GM19239 (cell line): ENCODE results near the gene ANP32E.

ENCODE experiments used
- DNase-seq: peaks from one replicate; pipeline ENCODE4 v3.0.0; 2011; ENCODE audit warnings: low spot score; ENCODE audit not compliant: insufficient read length
- FAIRE-seq: peaks from 2 replicates; lab custom pipeline; 2011; peaks lifted over from hg19 to GRCh38; lab: Jason Lieb, UNC

Gene ANP32E

DNA sequence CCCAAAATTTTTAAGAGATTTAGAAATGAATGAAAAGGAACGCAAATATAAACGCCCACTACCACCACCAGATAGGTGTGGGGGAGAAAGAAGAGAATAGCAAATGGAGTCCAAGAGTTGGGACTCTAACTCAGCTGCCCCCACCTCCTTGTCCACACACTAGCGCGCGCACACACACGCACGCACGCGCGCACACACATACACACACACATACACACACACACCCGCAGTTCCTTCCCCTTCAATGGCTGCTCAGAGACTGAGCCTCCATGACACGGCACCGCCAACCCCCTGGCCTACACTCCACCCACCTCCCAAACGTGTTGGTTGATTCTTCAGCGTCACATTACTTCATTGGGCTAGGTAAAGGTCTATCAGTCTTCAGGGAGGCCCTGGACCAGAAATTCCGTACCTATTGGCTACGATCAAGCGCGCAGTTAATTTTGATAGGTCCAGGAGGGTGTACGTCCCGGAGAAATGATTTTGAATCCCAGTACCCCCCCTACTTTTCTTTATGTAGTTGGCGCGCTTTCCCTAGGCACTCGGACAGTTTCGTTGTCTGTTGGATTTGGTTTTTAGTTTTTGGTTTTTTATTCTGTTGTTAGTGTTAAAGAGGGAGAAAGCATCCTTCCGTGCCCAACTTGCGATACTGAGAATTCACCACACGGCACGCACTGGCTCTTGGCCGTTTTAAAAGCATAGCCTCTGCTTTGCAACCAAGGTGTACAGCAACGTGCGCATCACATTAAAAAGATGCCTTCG lies at the start of gene ANP32E:
Gene ANP32E, minus strand, starts transcription at position 261 of the 762 bp plus-strand sequence. CDS start 326 bp downstream, outside the sequence.
- DNase-seq (peak; percentile 86), FAIRE-seq (peak; percentile 98)

DNA sequence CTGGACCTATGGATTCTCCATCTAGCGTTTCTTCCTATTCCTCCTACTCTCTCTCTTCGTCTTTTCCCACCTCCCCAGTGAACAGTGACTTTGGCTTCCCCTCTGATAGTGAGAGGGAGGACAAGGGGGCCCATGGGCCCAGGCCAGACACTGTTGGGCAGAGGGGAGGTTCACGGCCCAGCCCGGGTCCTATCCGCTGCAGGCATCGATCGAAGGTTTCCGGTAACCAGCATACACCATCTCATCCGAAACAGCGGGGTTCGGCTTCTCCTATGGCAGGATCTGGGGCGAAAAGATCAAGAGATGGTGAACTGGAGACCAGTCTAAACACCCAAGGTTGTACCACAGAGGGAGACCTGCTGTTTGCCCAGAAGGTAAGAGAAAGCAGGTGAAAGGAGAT lies 47.3 kb upstream of the ANP32E start:
- FAIRE-seq (no peak), DNase-seq (no peak)

DNA sequence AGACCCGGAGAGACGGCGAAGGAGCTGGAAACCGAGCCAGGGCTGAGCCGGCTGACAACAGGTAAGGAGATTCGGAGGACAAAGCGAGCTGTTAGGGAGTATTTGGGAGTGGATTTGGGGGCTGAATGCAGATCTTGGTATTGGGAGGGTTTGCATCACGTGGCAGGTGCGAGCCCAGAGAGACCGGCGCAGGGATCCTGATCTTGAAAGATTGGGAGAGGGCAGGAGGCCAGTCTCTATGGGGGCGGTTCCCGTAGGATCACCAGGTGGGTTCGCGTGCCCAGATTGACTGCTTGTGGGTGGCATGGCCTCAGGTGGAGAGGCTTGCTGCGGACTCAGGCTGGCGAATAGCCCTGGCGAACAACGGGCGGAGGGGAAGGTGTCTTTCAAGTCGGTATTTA lies 46.6 kb upstream of the ANP32E start:
- DNase-seq (no peak), FAIRE-seq (no peak)

DNA sequence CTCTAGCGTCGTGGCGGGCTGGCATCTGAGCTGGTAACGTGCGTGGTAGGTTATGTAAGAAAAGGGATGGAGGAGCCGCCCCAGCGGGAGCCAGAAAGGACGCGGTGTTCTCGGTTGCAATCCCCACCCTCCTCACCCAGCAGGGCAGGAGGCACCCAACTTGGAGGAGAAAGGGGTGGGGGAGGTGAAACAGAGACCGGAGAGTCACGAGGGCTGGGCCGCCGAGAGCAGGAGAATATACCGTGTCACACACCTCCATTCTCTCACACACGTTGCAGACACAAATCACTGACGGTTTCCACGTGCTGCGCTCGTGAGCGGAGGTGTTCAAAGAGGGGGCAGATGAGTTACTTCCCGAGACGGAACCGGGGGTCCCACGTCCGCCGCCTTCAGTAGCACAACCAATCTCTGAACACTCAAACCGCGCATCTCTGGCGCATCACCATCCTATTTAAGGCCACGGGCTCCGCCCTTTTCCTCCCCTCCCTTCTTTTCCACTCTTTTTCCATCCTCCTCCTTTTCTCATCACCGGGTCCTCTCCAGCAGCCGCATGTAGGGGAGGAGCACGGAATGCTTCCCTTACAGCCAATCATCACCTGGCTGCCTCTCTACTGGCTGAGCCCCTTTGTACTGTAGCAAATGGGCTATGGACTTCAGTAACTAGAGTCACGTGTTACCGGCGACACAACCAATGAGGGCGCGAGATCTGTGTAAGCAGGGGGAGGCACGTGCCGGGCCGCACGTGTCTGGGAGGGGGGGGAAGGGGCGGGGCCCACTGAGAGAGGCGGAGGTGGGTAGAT lies 46.0 kb upstream of the ANP32E start, which contains the start of gene CIART:
Gene CIART, plus strand, starts transcription at position 797 of the 800 bp plus-strand sequence. CDS start 714 bp downstream, outside the sequence.
- peak; percentile 31 for DNase-seq
- FAIRE-seq = peak; percentile 96

DNA sequence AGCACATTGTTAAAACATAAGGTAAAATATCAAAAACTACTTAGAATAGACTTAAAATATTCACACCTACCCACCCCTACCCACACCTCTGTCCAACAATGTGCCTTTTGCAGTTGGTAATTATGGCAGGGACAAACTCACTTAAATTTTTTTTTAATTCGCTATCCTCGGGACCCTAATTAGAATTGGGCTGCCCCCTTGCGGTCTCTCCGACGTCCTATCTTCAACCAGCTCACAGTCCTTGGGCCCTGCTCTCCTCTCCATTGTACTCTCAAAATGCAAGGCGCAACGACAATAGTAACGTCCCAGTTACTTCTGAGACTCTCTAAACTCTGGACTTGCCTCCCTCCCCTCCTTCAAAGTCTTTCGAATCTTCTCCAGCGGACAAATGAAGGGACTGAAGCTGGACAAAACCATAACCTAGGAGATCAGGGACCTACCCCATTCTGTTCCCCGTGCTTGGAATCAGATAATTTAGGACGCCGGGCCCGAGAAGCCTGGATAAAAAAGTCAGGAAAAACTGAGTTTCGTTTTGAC lies 45.4 kb upstream of the ANP32E start:
- DNase-seq (no peak), FAIRE-seq (no peak)

DNA sequence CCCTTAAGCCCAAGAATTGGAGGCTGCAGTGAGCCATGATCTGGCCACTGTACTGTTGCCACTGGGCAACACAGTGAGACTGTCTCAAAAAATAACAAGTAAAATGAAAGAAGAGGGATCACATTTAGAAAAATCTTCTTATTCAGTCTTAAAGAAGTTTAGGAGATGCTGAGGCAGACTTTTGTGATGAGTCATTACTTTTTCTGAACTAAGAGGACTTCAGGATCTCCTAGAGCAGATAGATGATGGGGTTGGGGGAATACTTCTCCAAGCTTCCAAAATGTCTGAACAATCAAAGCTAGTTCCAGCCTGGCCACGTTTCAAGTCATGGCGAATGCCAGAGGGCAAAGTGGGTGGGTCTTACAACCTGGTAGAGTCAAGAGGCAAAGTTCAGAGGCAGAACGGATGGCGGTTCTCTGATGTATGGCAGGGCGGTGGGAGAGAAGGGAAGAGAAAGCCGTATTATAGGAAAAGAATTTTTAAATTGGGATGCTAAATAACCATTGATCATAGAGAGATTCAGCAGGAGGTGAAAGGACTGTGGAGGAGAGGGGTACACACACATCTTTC lies 44.3 kb upstream of the ANP32E start:
- DNase-seq = no peak
- FAIRE-seq = no peak

DNA sequence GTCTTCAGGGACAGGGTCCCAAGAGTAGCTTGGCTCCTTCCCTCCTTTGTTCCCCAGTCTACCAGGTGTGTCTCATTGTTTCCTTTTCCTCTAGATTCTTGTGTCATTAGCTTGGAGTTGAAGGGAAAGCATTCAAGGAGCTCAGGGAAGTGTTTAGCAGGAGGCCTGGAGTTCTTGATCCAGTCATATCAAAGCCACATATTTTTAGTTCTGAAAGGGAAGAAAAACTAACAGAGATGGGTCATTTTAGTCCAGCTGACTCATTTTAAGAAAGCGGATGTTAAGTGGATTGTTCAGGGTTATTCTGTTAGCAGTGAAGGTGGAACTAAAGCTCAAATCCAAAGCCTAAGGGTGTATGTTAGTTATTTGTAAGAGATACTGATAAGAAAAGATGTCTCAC lies 37.4 kb upstream of the ANP32E start:
- DNase-seq = no peak
- peak; percentile 42 for FAIRE-seq

DNA sequence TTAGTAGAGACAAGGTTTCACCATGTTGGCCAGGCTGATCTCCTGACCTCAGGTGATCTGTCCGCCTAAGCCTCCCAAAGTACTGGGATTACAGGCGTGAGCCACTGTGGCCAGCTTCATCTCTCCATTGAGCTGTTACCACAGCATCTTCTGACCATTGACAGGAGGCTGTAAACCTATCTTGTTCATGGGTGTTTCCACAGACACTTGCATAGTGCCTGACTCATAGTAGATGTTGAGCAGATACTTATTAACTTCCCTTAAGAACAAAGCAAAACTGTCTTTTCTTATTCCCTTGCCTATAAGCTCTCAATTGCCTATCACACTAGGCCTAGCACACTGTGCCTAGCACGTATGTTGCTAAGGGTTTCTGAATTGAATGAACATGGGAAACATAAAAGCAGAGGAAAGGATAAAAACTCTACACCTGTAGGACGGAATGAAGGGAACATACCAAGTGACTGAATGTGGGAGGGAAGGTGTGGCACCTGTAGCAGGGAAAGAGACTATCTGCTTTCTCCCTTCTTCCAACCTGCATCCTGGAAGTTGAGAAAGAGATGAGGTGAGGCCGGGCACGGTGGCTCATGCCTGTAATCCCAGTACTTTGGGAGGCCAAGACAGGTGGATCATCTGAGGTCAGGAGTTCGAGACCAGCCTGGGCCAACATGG lies 35.5 kb upstream of the ANP32E start:
- DNase-seq = no peak
- no peak for FAIRE-seq

DNA sequence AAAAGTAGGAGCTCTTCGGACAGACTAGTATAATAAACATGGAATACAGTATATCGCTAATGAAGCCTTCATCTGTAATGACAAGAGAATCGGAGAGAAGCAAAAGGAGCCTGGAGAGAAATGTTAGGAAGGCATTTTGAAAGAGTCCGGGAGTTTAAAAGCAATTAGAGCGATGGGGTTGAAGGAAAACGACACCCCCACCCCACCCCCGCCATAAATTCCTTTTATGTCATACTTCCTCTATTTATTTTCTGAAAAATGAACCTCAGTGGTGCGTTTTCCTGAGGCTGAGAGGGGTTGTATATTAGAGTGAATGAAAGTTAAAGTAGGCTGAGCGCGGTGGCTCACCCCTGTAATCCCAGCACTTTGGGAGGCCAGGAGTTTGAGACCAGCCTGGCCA lies 33.5 kb upstream of the ANP32E start:
- no peak for DNase-seq
- FAIRE-seq = no peak

DNA sequence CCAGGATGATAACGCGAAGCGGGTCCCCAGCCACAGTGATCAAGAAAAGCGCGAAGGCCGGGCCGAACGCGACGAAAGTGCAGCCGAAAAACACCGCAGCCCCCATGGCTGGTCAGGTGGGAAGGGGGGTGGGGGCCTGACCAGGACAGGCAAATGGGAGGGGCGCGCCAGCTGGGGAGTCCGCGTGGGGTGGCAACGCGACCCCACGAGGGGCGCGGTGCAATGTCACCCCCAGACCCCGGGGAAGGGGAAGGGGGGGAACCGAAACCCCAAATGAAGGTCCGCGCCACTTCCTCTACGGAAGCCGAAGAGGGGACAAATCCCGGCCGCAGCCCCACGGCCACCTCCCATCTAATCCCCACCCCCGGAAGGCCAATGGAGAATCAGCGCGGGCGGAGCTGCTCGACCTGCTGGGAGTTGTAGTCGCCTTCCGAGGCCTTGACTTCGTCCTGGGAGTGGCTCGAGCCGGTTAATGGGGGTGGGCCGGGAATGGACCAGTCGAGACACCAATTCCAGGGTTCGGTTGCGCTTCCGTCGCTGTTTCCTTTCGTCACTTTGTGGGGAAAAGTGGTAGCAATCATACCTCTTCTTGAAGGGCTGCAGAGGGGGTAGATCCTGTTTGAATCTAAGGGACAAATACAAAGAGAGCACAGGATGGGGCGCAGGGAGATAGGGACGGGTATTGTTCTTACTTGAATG lies 32.9 kb upstream of the ANP32E start, which contains the start of gene APH1A:
Gene APH1A, minus strand, starts transcription at position 312 of the 699 bp plus-strand sequence. Its CDS starts 206 bp downstream, at position 106.
- FAIRE-seq = peak; percentile 91
- peak; percentile 88 for DNase-seq

DNA sequence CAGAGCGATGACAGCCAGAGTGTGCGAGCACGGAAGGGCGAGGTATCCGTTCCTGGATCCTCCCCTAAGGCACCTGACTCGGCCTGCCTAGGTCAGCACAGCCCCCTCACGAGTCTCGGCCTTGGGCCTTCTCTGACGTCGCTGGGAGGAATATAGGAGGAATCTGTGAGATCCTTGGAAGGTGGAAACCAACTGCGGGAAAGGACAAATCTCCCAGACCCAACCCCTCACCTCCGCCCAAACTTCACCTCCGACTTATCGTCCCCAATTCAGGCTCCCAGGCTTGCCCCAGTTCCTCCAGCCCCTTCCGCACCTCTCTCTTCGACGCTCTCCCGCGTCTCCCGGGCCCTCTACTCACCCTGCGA lies 32.4 kb upstream of the ANP32E start:
- FAIRE-seq (peak; percentile 64), DNase-seq (no peak)

DNA sequence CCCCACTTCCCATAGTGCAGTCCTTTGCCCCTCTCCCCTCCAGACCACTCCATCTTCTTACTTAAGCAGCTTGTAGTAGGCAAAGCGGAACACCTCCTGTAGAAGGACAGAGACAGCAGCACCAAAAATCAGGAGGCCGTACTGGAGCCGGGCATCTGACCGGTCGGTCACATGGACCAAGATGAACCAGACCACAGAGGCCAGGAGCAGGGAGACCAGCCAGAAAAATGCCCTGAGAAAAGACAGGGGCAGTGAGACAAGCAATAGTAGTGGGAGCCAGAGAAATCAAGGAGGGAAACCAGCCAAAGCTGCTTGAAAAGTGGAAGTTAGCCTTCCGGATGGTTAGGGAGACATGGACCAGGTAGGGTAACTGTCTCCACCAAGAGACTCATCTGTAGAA lies 32.0 kb upstream of the ANP32E start:
- DNase-seq = no peak

DNA sequence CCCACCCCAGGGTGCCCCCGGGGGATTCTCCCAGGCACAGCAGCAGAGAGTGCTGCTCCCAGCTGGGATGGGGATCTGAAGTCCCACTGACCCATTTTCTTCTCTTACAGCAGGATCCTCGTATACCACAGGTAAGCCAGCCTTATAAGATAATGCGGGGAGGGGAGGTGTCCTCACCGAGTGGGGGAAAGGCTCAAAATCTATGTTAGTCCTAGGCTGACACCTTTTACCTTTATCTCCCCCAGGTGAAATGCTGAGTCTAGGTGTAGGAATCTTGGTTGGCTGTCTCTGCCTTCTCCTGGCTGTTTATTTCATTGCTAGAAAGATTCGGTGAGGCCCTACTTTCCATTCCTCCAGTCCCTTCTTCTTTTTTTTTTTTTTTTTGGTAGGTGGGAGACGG lies 27.6 kb upstream of the ANP32E start:
- FAIRE-seq (no peak), DNase-seq (no peak)

More for the DNA sequence above, 32.0 kb upstream of the ANP32E start:
- FAIRE-seq = no peak

DNA sequence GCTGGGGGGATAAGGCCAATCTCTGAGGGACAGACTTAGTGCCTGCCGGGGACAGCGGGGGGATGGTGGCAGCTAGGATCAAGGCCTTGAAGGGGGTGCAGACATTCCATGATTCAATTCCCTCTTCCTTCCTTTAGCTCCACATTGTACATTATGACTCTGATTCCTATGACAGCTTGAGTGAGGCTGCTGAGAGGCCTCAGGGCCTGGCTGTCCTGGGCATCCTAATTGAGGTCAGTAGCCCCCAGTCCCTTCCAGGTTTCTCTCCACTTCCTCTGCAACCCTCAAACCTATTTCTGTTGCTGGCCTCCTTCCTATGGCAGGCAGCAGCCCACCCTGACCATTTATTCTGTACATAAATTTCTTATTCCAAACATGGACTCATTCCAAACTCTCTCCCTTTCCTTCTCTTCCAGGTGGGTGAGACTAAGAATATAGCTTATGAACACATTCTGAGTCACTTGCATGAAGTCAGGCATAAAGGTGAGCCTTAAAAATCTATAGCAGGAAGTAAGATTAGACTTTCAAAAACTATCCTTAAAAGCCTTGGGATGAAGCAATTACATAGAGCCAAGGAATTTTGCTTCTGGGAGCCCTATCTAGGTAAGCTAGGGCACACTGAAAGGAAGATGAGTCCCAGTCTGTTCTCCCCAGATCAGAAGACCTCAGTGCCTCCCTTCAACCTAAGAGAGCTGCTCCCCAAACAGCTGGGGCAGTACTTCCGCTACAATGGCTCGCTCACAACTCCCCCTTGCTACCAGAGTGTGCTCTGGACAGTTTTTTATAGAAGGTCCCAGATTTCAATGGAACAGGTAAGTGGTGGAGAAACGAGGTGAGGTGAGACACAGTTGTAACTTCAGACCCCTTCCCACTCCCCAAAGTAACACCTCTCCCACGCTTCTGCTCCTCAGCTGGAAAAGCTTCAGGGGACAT lies 26.7 kb upstream of the ANP32E start:
- DNase-seq = no peak
- no peak for FAIRE-seq

DNA sequence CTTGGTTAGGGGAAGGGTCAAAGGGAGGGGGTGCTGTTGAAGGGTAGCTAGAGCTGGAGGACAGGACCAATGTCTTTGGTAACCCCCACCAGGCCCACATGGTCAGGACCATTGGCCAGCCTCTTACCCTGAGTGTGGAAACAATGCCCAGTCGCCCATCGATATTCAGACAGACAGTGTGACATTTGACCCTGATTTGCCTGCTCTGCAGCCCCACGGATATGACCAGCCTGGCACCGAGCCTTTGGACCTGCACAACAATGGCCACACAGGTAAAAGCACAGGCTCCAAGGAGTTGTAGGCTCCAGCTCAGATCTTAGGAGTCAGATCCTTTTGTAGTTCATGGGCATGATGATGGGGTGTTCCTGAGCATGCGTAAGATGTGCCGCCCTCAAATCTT lies 25.5 kb upstream of the ANP32E start:
- FAIRE-seq = no peak
- DNase-seq = no peak

DNA sequence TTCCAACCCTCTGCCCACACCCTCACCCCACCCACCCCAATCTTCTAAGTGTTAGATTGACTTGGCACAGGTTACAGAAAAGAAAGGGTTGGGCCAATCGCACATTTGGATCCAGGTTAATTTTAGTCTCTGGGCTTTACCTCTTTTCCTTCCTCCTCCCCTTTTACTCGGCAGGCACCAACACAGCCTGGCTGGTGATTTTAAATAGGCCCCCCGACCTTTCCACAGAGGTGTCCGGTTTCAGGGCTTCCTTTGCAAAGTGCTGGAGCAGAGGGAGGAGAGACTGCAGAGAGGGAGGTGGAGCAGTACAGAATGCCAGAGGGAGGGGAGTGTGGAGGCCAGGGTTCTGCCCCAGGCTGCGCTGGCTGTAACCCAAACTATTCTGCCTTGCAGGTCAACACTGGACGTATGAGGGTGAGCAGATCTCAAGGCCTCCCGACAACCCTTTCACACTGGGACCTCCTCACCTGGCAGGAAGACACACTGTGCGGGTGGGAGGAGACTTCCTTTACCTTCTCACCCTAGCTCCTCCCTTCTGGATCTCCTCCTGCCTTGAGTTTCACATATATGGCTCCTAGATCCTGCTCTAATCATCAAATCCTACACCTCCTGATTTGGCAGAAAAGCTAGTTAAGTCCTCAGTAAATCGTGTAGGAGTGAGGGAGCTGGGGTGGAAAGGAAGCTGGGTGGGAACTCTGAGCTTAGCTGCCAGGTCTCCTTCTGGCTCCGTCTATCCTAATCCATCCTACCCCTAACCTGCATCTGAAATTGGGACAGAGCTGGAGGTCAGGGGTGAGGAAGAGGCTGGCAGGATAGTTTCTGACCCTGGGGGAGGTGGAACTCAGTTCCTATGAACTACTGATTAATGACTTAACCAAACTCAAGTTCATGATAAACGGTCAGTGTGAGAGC lies 24.1 kb upstream of the ANP32E start:
- no peak for DNase-seq
- FAIRE-seq = no peak

DNA sequence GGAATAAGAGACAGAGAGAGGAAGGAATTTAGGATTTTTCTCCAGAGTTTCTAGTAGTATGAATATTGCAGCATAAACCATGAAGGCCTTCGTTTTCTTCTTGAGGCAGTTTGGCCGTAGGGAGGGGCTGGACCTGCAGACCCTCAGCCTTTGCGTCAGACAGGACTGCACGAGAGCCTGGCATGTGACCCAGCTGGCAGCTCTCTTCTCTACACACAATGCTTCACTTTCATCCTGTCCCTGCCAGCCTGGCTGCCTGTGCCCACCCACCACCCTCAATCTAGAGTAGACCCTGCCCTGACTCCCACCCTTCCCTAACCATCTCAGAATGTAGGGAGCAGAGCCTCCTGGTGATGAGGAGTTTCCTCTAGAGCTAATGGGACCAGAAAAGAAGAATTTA lies 23.3 kb upstream of the ANP32E start:
- FAIRE-seq (no peak), DNase-seq (no peak)
